DMS 273 treated with DMSO at 0.1 percent for 48 hours (cell line): ENCODE measurements around the gene ZSWIM8.
"Not testable (repeated sequence)": the region's sequence is repeated elsewhere in the genome, so short reads cannot be mapped to it uniquely, and the experiment has no call there.

Experiments
- DNase-seq: peaks from one replicate; lab custom pipeline; 2025; lab: John Stamatoyannopoulos, UW

Gene ZSWIM8

GRCh38 chr10:73795491-73795890 lies 10.1 kb downstream of the ZSWIM8 start:
- not testable (repeated sequence) for DNase-seq

GRCh38 chr10:73796035-73796434 lies 10.6 kb downstream of the ZSWIM8 start:
- not testable (repeated sequence) for DNase-seq

- no peak for DNase-seq
Measured at GRCh38 chr10:73796766-73797165, 11.4 kb downstream of the ZSWIM8 start.

- DNase-seq = no peak
Measured at GRCh38 chr10:73797324-73798025, 12.1 kb downstream of the ZSWIM8 start.

GRCh38 chr10:73798087-73798486 lies 12.7 kb downstream of the ZSWIM8 start:
- no peak for DNase-seq

GRCh38 chr10:73798927-73799560 lies 13.6 kb downstream of the ZSWIM8 start:
- no peak for DNase-seq

- DNase-seq = no peak
Measured at GRCh38 chr10:73799899-73800559, 14.6 kb downstream of the ZSWIM8 start.

- no peak for DNase-seq
Measured at GRCh38 chr10:73800560-73801252, 15.3 kb downstream of the ZSWIM8 start.

- DNase-seq = no peak
Measured at GRCh38 chr10:73801253-73801590, 15.8 kb downstream of the ZSWIM8 start.

GRCh38 chr10:73802276-73802991 lies 17.0 kb downstream of the ZSWIM8 start:
- no peak for DNase-seq

- no peak for DNase-seq
Measured at GRCh38 chr10:73803680-73804286, 18.4 kb downstream of the ZSWIM8 start.

GRCh38 chr10:73806176-73806950 lies 21.0 kb downstream of the ZSWIM8 start:
- no peak for DNase-seq

GRCh38 chr10:73807471-73807870 lies 22.1 kb downstream of the ZSWIM8 start:
- DNase-seq = no peak

- DNase-seq = no peak
Measured at GRCh38 chr10:73808021-73808815, 22.8 kb downstream of the ZSWIM8 start.

- DNase-seq = no peak
Measured at GRCh38 chr10:73809061-73809818, 23.8 kb downstream of the ZSWIM8 start.

- no peak for DNase-seq
Measured at GRCh38 chr10:73810358-73810734, 24.9 kb downstream of the ZSWIM8 start.

GRCh38 chr10:73810735-73811465 lies 25.5 kb downstream of the ZSWIM8 start:
- DNase-seq = no peak

GRCh38 chr10:73812657-73813056 lies 27.3 kb downstream of the ZSWIM8 start:
- DNase-seq = no peak

- DNase-seq = no peak
Measured at GRCh38 chr10:73813333-73813732, 27.9 kb downstream of the ZSWIM8 start.
